ENCODE measurements around the gene DOCK2.
A peak's percentile ranks its signal among the peaks of the same experiment; 100 is the strongest.

Gene DOCK2

DNA sequence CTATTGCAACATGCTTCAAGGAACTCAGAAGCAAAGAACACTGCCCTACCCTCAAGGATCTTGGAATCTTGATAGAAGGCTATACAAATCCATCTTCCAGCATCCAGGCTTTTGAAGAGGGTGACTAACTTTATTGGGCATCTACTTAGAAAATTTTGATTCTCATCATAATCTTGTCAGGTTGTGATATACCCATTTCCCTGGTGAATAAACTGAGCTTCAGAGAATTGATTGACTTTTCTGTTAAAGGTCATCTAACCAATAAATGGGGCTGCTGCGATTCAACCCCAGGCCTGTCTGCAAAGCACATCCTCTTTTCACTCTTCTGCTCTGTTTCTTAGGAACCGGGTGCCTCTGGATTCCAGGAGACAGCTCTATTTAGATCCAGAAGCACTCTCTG is 363.1 kb downstream of the DOCK2 start:
- no peak for DNase-seq

DNA sequence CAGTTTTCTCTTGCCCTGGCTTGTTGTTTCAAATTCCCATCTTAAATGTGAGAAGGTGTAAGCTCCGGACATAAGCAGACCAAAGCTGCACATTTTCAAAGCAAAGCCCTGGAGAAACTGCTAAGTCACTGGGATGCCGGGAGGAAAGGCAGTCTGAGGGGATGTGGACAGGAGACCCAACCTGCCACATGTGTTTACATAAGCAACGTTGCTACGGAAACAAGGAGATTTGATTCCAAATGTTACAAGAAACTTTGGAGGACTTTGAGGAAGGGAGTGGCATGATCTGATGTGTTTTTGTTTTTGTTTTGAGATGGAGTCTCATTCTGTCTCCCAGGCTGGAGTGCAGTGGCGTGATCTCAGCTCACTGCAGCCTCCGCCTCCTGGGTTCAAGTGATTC is 368.9 kb downstream of the DOCK2 start:
- no peak for DNase-seq

DNA sequence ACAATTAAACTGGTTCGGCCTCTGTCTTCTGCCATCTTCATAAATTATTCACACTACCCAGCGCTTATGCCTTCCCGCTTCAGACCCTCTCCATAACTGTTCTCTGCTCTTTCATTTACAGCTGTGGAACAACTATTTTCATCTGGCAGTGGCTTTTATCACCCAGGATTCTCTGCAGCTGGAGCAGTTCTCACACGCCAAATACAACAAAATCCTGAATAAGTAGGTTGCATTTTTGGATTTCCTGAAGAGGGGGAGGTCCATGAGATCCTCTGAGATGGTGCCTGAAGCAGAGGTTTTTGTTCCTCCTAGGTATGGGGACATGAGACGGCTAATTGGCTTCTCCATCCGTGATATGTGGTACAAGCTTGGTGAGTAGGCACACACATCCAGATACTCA is 371.3 kb downstream of the DOCK2 start:
- no peak for DNase-seq

DNA sequence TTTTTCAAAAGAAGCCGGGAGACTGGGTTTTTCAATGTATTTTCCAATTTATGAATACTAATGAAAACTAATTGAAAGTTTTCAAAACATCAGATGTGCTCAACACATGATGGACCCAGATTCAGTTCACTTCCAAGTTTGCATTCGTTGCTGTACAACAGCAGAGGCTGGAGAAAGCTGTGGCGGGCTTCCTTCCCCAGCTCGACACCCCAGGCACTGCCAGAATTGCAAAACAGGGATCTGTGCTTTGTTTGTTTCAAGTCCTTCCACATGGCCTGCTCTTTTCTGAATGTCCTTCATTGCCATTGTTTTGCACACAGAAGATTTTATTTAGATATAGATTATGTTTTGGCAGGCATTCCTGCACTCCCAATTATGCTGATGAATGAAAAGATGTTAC is 373.5 kb downstream of the DOCK2 start:
- DNase-seq = no peak

DNA sequence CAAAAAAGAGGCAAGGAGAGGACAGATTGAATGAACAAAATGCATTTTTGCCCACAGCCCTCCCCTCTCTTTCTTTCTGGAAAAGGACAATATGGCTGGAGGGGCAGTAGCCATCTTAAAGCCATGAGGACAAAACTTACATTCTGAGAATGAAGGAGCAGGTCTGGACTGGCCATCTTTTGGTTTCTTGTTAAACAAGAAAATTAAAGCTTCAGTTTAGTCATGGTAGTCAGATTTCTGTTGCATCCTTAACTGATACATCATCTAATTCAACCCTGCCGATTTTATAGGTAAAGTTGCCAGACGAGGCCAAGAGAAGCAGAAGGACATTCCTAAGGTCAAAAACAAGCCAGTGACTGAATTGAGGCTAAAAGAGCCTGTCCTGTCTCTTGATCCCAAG is 374.7 kb downstream of the DOCK2 start:
- DNase-seq = no peak

DNA sequence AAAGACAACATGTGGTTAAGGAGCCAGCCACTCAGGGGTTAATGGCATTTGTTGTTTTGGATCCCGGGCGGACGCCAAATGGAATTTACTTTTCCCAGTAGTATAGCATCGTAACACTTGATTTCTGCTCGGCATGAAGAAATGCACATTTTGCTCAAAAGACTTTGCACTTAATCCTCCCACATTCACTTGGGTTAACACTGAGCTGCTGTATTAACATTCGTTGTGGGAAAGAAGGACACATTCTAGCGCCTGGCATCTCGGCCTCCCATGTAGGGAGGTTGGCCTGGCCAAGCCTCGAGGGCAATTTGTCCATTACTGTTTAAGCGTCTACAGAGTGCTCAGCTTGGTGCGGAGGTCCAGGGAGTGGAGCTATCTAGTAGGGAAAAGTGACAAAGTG is 375.5 kb downstream of the DOCK2 start:
- DNase-seq = no peak

DNA sequence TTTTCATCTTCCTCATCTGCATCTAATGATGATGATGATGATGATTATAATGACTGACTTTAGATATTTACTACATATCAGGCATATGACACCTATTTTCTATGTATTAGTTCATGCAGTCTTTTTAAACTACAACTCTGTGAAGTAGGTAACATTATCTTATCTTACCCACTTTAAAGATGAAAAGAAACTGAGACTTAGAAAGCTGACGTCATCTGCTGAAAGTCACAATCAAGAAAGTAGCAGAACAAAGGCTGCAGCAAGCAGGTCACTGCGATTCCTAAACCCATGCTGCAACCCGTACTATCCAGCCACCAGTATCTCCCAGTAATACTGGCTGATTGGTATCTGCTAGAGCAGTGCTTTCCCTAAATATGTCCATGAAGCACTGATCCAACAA is 383.3 kb downstream of the DOCK2 start:
- no peak for DNase-seq

DNA sequence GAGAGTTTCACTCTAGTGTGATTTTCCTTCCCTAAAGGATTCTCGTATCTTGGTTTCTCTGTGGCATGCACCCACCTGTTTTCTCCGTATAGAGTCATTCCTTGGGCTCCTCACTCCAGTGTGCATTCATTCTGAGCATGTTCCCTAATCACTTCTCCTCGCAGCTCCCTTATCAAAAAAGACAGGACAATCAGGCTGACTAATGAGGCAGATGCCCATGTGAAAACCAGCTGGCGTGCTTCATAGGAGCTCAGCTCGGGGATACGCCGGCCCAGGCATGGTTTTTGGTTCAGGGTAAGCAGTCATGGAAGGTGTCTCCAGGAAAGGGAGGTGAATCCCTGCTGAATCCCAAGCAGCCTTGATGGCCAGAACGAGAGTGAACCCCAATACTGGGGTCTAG is 384.4 kb downstream of the DOCK2 start:
- no peak for DNase-seq

DNA sequence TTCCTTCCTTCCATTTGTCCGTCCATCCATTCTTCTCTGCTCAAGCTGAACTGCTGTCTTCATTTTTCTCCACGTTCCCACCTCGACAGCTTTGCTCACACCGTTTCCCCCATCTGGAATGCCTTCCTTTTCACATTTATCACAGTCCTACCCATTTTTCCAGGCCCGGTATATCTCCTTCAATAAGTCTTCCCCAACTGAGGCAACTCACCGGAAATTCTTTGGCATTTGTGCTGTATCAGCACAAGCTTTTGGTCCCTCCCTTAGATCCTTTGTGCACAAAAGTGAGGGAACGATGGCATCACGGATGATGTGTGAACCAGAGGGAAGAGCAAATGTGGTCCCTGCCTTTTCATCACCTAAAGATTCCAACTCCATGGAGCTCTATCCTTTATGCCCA is 388.8 kb downstream of the DOCK2 start:
- no peak for DNase-seq

DNA sequence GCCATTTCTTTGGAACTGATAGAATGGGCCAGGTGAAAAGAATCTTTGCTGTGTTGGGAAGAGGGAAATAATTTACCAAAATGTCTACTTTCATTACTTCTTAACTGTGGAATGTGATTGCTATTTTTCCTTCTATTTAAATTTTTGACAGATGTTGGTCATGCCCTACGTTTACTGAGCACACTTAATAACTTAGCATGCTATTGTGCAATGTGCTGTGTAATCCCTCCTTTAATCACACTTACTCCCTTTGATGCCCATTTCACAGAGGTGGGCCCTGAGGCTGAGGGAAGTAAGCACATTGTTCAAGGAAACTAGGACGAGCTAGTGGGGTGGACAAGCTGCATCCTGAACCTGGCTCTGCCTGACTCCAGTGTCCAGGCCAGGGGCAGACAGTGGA is 391.0 kb downstream of the DOCK2 start:
- no peak for DNase-seq

DNA sequence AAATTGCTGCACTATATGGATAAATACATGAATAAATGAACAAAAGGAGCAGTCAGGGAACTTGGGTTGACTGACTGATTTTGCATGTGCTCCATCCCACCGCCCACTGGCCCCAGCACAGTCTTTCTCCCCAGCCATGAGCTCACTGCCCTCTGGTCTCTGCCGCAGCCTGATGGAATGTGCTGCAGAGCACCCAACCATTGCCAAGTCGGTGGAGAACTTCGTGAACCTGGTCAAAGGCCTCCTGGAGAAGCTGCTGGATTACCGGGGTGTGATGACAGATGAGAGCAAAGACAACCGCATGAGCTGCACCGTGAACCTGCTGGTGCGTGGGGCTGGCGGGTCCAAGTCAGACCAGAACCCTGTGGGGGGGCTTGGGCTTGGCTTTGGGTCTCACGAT is 397.2 kb downstream of the DOCK2 start:
- DNase-seq = no peak

DNA sequence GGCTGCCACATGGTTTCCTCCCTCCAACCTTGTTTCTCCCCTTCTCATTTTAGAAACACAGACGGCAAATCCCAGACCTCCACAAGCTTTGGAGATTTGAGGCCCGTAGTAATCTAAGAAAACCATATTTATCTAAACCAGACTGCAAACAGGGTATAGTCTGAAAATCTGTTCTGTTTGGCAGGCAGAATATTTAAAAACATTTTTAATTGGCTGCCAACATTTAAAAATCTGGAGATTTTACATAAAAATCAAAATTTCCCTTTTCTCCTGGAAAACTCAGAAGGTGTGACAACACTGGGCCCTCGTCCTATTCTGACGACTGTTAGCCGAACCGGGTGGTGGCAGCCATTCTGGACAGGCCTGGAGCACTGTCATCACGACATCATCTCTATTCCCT is 401.2 kb downstream of the DOCK2 start:
- DNase-seq = no peak

DNA sequence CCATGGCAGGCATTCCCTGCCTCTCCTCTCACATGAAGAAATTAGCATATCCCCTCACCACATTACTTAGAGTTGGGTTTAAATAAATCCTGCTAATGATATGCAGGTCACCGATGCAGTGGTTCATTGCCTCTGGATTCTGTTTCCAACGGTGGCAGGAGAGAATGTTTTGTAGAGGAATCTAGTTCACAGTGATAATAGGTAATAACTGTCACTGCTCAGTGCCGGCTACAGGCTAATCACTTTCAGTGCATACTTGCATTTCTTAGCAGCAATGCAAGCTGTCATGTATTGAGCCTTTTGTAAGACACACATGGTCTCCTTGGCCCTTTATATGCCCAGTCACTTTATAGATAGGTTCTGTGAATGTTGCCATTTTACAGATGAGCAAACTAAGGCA is 402.8 kb downstream of the DOCK2 start:
- DNase-seq = no peak

DNA sequence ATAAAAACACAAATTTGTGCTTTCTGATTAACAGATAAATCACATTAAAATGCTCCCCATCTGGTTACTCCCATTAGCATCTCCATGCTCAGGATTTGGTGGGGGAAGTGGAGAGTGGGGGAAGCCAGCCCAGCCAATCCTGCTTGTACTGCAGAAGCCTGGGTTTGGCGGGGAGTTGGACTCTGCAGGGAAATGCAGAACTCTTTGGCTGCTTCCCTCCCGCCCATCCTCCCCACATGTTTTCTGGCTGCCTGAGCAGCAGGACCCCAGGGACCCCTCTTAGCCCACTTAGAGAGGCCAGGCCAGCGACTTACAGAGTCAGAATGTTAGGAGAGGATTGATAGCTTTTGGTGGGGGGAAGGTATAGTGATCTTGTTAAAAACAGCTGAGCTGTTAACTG is 409.2 kb downstream of the DOCK2 start:
- no peak for DNase-seq

DNA sequence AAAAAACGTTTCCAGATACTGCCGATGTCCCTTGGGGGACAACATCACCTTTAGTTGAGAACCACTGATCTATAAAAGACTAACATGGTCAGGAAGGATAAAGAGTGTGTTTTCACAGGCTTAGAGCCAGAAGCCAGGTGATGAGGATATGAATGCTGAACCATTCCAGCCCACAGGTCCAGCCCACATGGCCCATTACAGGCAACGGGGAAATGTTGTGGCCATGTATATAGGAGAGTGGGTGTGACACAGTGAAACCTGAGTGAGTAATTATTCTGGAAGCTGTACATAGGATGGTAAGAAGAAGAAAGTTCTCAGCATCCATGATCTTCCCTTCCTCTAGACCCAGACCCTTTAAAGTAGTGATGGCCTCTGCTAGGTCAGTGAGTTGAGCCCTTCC is 412.6 kb downstream of the DOCK2 start:
- DNase-seq = no peak

DNA sequence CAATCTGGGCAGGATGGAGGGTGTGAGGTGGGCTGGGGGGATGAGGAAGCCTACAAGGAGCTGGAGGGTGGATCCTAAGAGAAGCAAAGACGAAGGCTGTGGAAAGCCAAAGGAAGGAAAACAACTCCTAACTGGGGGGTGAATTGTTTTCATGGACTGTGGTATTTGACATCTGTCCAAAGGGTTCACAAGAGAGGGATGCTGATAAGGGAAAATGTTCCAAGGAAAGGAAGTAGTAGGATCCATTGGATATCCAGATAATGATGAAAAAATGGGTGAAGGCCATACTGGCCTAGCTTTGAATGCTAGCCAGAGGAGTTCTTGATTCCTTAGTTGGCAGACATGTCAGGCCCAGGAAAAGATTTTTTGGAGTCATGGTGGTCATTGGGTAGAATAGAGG is 416.8 kb downstream of the DOCK2 start:
- DNase-seq = no peak

DNA sequence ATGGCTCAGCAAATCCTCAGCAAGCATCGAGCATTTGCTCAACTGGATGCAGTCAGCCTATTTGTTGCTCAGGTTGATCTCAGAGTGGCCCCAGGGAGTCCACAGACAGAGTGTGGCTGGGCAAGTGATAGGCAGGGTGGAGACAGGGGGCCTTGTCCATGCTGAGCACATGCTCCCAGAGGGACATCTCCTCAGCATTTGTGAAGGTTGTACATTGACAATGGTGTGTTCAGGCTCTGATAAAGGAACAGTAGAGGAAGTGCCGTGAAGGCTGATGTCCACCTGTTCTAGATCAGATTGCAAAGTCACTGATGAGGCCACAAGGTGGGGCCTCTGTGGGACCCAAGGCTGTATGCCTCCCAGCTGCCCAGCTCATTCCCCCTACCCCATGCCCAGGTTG is 418.5 kb downstream of the DOCK2 start:
- DNase-seq = no peak

DNA sequence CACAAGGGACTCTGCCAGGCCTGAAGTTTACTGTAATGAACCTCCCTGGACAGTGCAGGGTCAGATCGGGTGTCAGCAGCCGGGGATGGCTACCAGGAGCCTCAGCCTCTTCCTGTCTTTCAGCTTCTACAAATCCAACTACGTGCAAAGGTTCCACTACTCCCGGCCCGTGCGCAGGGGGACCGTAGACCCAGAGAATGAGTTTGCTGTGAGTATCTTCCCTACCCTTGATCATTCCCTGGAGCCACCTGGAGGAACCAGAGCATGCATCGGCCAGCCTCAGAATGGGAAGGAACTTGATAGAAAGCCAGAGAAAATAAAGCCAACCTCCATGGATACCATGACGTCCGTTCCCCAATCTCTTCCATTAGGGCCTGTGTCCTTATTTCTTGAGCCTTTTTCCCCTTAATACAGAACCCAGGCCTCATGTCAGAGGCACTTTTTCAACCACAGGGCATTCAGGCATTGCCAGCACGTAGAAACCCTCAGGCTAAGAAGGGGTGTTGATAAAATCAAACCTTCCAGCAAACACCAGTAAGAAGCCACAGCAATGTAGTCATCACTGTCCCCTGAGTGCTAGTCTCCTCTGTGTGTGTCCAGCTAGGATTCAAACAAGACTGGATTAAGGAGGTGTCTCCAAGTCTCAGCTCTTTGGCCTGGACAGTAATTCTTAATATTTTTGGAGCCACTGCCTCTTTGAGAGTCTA is 419.6 kb downstream of the DOCK2 start:
- DNase-seq = no peak

DNA sequence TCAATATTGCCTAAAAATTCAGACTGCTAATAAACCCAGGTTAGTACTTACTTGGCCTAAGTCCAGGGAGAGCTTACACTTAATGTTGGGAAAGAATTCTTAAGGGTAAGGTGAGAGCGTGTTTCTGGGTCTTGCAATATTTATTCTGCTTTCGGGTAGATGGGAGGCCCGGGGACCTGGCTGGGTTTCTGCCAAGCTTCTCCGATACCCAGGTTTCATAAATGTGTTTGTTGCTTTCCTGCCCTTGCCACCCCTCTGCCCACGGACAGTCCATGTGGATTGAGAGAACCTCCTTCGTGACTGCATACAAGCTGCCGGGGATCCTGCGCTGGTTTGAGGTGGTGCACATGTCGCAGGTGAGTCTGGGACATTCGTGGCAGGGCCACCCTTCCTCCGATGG is 420.2 kb downstream of the DOCK2 start:
- no peak for DNase-seq

DNA sequence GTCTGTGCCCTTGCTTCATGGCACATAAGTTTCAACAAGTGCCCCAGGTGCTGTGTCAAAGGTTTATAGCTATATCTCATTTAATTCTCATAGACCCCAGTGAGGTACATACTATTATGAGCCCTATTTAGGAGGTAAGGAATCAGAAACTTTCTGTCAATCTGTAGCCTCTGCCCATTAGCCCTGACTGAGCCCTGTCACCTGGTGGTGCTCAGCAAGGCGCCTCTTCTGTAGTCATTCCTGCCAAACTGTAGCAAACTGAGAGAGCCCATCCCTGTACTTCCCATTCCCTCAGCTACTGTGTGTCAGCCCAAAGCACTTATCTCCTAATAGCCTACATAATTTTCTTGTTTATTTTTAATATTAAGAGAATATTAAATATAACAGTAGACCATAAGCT is 422.1 kb downstream of the DOCK2 start:
- DNase-seq = no peak

DNA sequence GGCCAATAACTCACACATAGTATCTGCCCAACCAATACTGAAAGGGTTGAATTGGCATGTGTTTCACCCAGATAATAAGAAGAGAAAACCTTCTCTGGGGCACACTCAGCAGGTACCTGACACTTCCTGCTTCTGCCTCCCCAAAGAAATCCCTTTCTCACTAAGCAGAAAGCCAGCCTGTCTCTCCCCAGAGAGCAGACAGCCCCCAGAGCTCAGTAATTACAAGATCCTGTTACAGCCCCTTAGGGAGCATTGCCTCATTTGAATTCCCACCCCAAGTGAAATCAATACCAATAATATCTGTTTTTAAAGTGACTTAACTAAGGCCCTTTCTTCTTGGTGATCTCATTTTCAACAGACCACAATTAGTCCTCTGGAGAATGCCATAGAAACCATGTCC is 430.1 kb downstream of the DOCK2 start:
- DNase-seq = no peak

DNA sequence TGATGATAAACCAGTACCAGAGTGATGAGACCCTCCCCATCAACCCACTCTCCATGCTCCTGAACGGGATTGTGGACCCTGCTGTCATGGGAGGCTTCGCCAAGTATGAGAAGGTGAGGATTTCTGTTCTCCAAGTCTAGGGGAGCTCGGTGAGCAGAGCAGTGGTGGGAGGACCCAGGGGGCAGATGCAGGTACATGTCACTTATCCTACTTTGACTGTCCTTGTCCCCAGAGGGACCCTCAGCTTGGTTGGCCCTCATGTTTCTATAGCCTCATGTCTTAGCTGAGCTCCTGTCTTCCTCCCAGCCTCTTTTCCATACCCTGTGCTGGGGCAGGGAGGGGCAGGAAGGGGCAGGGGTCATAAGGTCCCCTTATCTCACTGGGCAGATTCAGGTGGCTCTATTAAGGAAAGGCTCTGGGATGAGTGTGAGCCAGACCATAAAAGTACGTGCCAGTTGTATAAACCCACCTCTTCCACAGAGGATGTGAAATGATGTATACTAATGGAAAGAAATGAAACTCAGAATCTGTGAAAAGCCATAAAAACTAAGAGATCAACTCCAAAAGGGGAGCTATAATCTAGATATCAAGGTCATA is 430.6 kb downstream of the DOCK2 start:
- no peak for DNase-seq

DNA sequence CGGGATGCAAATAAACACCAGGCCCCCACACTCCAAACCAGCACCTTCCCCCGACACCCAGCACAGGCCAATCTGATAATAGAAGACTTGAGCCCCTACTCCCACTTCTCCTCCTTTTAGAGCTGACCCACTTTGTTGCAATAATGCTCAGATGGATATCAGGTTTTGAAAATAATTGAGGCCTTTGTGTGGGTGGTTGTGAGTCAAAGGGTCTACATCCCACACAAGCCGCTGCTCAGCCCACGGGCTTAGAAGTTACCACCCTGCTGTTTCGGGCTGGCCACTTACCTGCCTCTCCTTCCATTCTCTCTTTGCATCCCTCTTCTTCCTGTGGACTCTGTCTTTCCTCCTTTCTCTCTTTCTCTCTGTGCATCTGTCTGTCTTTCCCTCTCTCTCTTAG is 432.4 kb downstream of the DOCK2 start:
- no peak for DNase-seq

DNA sequence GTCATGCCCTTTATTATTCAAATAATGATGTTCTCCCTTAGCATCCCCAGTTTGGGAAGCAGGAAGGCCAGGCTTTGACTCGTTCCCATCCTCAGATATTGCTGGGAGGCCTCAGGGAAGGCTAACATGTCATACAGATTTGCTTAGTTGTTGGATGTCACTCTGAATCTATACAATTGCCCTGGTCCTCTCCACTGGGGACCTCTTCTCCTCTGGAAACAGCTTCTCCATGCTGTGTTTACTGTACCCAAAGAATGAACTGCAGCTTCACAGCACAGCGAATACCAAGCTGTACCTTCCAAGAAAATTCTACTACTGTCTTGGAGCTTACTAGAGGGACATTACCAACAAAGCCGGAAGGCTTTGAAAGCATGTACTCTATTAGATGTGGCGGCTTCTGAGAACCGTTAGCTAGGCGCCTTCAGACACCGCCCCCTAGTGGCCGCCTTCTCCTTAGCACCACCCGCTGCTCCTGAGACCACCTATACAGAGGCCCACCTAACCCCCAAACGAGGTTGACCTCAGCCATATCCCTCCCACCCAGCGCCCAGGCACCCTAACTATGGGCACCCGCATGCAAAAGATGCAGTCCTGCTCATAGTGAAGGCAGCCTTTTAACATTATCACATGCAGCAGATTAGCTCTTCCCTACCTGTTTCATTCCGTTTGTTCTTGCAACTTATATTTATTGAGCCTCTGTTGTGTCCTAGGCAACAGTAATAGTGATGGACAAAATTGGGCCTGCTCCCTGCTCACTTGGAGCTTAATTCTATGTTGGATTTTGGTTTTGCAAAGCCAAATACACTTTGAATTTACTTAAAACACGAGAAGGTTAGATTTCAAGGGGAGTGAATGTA is 433.7 kb downstream of the DOCK2 start:
- DNase-seq = peak; percentile 52

All from 8988T (cell line).